ENCODE results near the gene C17orf58.

C17orf58 gene

GRCh38 chr17:67947325-67947813 lies 48.9 kb downstream of the C17orf58 start:
- no peak for DNase-seq

GRCh38 chr17:67946513-67946912 lies 49.8 kb downstream of the C17orf58 start:
- DNase-seq = no peak

GRCh38 chr17:67944035-67944434 lies 52.2 kb downstream of the C17orf58 start:
- no peak for DNase-seq

- peak; percentile 12 for DNase-seq
Measured at GRCh38 chr17:67942810-67943209, 53.5 kb downstream of the C17orf58 start.
